Stimulated activated CD8-positive, alpha-beta memory T cell treated with anti-CD3 and anti-CD28 coated beads, Interleukin-7, amount 100 ng/mL, for 48 hours (primary cell): ENCODE data around the gene KCNQ1OT1.

Experiments used
- DNase-seq, 2 donors: peaks; one replicate each; pipeline ENCODE4 v3.0.0-alpha.2; 2020; ENCODE audit warnings: low read depth in 1 of 2; ENCODE audit errors: extremely low read depth in 1 of 2

KCNQ1OT1 gene

DNA sequence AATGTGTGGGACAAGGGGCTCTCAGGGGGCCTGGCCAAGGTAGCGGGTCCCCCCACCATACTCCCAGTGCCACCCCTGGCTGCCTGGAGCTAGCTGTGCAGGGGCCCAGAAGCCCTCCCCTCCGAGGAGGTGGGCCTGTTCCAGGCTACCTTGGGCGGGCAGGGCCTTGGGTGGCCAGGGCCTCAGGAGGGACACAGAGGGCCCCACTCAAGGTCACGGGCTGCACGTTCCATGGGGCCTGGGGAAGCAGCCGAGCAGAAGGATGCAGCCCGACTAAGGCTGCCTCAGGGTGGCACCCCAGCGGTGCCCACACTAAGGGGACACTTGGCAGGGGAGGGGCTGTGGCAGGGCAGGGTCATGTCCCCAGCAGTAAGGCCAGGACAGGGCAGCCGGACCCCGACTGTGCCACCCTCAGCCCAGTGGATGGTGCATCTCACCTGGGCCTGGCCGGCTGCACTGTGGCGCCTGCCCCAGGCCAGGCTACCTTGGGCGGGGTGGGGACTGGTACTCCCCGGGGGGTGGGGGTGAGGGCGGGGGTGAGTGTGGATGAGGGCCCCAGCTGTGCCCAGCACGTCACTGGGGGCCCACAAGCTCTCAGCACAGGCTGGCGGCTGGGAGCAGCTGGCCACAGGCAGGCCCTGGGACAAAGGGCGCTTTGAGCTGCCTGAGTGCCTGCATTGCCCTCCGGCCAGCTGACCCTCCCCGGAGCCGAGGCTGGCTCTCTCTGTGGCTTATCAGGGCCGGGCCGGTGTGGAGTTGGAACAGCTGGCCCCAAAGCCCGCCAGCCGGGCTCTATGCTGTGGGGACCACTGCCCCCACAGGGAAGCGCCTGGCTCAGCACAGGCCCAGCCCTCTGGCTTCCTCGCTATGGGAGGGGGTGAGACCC is 137.9 kb downstream of the KCNQ1OT1 start:
- no peak for DNase-seq

DNA sequence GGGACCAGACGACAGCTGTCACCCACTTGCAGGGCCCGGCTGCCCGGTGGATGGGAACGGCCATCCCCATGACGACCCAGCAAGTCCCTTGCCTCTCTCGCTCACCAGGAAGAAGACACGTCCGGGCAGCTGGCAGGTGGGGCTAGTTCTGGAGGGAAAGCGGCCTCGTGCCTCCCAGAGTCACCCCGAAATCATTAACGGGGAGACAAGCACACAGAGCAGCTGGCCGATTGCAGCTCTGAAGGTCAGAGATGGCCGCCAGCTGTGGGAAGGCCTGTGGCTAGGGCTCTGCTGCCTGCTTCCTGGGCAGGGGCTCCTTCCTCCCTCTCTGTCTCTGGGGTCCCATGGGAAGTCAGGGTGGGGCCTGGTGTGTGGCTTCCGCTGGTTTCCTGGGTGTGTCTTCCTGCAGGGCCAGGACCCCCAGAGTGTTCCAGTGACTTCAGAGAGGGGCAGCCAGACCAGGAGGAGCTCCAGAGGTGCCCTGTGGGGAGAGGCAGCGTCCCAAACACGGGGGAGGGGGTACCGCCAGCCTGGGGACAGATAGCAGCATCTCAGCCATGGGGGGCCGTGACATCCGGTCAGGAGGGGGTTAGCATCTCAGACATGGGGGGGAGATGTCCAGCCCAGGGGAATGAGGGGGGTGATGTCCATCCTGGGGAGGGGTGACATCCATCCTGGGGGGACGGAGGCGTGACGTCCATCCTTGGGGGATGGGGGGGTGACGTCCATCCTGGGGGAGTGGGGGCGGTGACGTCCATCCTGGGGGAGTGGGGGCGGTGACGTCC is 140.1 kb downstream of the KCNQ1OT1 start:
- DNase-seq, result no peak

DNA sequence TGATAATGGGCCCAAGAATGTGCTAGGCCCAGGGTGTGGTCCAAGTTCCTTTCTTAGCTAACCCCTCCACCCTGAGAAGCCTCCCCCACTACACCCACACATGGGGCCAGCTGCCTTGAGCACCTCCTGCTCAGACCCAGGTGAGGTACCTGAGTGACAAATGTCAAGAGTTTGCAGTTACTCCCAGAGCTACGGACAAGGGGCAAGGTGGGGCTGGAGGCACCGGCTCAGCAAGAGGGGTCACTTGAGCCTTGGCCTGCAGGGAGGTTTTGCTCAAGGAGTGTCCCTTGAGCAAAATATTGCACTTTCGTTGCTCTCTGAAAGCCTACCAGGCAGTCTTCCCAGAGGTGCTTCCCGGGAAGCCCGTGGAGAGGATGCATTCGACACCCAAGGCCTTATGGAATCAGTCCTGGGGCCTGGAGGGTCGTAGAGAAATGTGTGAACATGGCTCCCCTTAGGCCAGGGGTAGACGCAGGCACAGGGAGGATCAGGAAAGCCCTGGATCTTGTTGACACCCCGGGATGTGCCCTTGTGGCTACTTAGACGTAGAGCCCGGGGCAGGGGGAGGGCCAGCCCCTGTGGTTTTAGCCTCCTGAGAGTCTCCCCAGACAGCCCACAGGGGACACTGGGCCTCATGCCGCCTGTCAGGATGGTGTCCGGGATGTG is 140.8 kb downstream of the KCNQ1OT1 start:
- DNase-seq, result no peak

GRCh38 chr11:2558397-2558796 is 141.4 kb downstream of the KCNQ1OT1 start:
- no peak for DNase-seq
